HG03571 (cell line): ENCODE data around the gene IFITM5.

Experiments
- ATAC-seq: cut with Tn5 transposase; IDR thresholded peaks from one replicate; pipeline ENCODE4 v1.9.1; 2021; ENCODE audit not compliant: unreplicated experiment

IFITM5 gene

DNA sequence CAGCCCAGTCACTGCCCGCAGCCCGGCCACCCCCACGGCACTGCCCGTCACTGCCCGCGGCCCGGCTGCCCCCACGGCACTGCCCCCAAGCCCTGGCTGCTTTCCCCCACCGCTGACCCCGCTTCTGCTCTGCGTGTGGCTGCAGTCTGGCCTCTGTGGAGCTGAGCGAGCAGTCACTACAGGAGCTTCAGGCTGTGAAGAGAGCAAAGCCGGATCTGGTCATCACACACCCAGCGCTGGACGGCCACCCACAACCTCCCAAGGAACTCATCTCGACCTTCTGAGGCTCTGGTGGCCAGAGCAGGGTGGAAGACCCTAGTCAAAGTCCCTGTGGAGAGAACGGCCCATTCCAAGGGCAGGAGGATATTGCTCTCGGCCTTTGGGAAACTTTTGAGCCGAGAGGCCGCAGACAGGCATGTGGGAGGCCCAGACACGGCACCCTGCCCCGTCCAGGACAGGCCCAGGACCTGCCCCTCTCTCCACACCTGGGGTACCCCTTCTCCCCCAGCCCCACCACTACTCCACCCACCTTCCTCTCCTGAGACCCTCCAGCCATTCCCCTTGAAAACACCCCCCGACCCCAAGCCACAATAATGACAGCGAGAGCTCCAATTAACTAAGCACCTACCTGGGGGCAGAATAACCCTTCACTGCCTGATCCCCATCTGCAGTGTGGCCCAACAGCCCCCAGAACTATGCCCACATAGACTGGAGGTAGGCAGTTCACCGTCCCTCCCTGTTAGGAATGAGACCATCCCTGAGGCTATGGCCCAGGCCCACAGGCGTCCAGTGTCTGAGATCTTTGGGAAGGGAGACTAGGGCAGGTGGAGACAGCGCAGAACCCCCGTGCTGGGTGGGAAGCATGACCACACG is 14.1 kb downstream of the IFITM5 start:
- ATAC-seq, result no peak

GRCh38 chr11:284105-285020 is 15.0 kb downstream of the IFITM5 start:
- ATAC-seq, result no peak

DNA sequence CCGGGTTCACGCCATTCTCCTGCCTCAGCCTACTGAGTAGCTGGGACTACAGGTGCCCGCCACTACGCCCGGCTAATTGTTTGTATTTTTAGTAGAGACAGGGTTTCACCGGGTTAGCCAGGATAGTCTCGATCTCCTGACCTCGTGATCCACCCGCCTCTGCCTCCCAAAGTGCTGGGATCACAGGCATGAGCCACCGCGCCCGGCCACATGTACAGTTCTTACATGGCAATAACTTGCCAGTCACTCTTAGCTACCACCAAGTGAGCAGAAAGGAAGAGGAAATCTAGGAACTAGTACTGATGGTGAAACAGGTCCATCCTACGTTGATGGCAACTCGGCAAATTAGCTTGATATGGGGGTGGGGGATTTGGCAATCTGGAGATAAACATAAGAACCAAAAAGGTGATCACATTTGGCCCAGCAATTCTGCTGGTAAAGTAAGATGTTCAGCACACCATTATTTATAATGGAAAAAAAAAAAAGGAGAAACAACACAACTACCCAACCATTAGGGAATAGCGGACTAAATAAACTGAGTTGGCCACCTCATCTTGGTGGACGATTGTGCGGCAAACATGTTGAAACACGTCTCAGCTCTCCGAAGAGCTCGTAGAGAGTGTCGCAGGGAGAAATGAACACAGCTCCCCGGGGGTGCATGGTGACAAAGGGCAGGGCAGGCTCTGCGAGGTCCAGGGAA is 15.8 kb downstream of the IFITM5 start:
- ATAC-seq, result no peak

- ATAC-seq, result no peak
Observed at GRCh38 chr11:282630-283360, 16.5 kb downstream of the IFITM5 start.

- ATAC-seq, result no peak
Observed at GRCh38 chr11:282171-282570, 17.2 kb downstream of the IFITM5 start.

- ATAC-seq, result no peak
Observed at GRCh38 chr11:281486-282161, 17.7 kb downstream of the IFITM5 start.

DNA sequence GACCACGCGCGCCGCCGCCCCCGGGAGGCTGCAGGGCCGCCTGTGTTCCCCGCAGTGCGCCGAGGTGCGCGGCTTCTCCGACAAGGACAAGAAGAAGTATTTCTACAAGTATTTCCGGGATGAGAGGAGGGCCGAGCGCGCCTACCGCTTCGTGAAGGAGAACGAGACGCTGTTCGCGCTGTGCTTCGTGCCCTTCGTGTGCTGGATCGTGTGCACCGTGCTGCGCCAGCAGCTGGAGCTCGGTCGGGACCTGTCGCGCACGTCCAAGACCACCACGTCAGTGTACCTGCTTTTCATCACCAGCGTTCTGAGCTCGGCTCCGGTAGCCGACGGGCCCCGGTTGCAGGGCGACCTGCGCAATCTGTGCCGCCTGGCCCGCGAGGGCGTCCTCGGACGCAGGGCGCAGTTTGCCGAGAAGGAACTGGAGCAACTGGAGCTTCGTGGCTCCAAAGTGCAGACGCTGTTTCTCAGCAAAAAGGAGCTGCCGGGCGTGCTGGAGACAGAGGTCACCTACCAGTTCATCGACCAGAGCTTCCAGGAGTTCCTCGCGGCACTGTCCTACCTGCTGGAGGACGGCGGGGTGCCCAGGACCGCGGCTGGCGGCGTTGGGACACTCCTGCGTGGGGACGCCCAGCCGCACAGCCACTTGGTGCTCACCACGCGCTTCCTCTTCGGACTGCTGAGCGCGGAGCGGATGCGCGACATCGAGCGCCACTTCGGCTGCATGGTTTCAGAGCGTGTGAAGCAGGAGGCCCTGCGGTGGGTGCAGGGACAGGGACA is 18.4 kb downstream of the IFITM5 start:
- no peak for ATAC-seq

DNA sequence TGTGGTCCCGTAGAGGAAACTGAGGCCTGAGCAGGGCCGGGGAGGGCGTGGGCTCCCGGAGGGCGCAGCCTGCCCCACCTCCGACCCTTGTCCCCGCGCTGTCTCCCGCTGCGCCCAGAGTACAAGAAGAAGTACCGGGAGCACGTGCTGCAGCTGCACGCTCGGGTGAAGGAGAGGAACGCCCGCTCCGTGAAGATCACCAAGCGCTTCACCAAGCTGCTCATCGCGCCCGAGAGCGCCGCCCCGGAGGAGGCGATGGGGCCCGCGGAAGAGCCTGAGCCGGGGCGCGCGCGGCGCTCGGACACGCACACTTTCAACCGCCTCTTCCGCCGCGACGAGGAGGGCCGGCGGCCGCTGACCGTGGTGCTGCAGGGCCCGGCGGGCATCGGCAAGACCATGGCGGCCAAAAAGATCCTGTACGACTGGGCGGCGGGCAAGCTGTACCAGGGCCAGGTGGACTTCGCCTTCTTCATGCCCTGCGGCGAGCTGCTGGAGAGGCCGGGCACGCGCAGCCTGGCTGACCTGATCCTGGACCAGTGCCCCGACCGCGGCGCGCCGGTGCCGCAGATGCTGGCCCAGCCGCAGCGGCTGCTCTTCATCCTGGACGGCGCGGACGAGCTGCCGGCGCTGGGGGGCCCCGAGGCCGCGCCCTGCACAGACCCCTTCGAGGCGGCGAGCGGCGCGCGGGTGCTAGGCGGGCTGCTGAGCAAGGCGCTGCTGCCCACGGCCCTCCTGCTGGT is 19.2 kb downstream of the IFITM5 start:
- ATAC-seq, result no peak

GRCh38 chr11:279040-279965 is 20.0 kb downstream of the IFITM5 start:
- ATAC-seq, result no peak

DNA sequence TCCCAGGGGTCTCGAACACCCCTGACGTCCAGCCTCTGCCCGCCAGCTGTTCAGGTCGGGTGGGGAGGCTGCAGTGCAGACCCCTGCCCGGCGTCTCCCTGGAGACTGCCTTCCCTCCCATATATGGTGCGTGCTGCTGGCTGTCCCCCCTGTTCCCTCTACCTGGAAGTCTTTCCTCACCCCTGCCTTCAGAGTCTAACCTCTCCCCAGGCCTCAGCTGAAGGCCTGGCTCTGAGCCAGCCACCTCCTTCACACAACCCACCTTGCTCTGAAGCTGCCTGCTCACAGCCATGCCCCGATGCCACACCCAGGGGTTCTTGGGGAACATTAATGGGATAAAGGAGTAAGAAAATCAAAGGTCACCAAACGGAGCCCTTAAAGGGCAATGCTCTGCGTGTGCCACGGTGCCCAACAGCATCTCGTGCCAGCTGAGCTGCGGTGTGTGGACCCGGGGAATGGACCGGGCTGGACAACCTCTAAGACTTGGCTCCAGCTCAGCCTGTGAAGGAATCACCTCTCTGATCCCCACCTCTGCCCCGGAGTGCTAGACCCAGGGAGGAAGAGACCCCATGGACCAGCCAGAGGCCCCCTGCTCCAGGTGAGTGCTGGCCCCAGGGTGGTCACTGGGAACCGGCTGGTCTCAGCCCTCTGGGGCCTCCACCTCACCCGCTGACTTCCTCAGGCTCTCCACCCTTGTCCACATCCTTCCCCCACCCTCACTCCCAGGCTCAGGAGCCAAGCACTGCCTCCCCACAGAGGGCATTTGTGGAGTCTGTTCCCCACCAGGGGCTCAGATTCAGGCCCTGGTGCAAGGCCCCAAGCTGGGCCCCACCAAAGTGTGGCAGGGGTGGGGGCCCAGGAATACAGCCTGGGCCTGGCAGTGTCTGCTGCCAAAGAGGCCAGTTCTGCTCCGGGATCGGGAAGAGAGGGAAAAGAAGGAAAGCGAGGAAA is 21.1 kb downstream of the IFITM5 start, which contains the start of gene NLRP6:
TSS of gene NLRP6 (plus strand) at position 407 of the 951 bp plus-strand sequence. CDS start at position 570, 163 bp downstream.
- no peak for ATAC-seq

DNA sequence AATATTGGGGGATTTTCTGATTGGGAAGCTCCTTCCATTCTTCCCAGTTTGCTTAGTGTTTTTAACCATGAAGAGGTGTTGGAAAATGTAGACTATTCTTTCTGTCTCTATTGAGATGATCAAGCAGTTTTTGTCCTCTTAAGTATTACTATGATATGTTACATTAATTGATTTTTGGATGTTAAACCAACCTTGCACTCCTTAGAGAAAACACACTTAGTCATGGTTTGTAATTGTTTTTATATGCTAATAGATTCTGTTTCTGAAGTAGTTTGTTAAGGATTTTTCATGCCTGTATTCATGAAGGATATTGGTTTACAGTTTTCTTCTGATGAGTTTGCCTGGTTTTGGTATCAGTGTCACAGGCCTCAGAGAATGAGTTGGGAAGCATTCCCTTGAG is 23.1 kb downstream of the IFITM5 start:
- ATAC-seq, result no peak

DNA sequence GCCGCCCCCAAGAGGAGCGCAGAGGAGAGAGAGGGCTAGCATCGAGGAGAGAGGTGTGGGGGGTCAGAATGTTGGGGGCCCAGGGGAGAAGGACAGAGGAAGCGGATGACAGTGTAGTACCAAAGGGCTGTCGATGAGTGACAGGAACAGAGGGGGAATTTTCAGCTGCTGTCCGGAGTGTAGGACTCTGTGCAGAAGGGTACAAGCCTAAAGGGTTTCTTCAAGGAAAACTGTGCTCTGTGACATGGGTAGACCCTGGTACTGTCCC is 26.5 kb downstream of the IFITM5 start:
- ATAC-seq, result no peak

GRCh38 chr11:272195-272930 is 27.0 kb downstream of the IFITM5 start:
- no peak for ATAC-seq

DNA sequence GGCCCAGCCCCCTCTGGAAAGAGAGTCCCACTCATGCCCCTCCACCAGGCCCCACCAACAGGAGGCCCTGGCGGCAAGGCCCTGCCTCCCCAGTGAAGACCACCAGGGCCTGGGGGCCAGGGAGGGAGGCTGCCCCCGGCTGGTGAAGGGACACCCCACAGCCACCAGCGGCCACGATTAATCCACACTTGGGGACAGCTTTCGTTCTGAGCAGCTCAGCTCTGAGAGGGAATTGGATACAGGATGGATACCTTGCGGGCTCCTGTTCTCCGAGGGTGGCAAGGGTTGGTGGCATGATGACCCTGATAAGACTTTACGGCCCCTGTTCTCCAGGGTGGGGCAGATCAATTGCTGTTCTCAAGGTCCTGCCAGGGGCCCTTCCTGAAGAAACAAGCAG is 28.0 kb downstream of the IFITM5 start:
- no peak for ATAC-seq

- ATAC-seq, result no peak
Observed at GRCh38 chr11:270451-271318, 28.6 kb downstream of the IFITM5 start.
